GM23248 (cell line): ENCODE results near the gene ANAPC7. TPM values are rescaled to one million over a fixed set of nuclear protein-coding genes. Genes with fewer than 3 reads are reported as not detected.
"Not testable (repeated sequence)": the region's sequence is repeated elsewhere in the genome, so short reads cannot be mapped to it uniquely, and the experiment has no call there.

Source experiments
- DNase-seq: peaks from one replicate; pipeline ENCODE4 v3.0.0-alpha.2; 2015
- H2AFZ ChIP-seq: fragments of 200-600 bp; sonication (generic); 2 replicates; pipeline ENCODE4 v1.6.1; 2016; ENCODE audit warnings: antibody characterized with exemption
- H3F3A ChIP-seq: fragments of 200-600 bp; sonication (generic); 2 replicates; pipeline ENCODE4 v1.6.1; 2016; ENCODE audit warnings: mild to moderate bottlenecking, antibody characterized with exemption, mixed run types; ENCODE audit not compliant: insufficient read depth
- H3K27ac ChIP-seq: fragments of 200-600 bp; sonication (generic); 2 replicates; pipeline ENCODE4 v1.5.1; 2016; ENCODE audit warnings: mild to moderate bottlenecking
- H3K27me3 ChIP-seq: fragments of 200-600 bp; sonication (generic); replicated peaks from 2 replicates; pipeline ENCODE4 v1.6.1; 2016; ENCODE audit warnings: mild to moderate bottlenecking; ENCODE audit not compliant: insufficient read depth
- H3K36me3 ChIP-seq: fragments of 200-600 bp; sonication (generic); 2 replicates; pipeline ENCODE4 v1.6.1; 2016; ENCODE audit warnings: low read depth, mild to moderate bottlenecking
- H3K4me1 ChIP-seq: fragments of 200-600 bp; sonication (generic); 2 replicates; pipeline ENCODE4 v1.6.1; 2016; ENCODE audit warnings: mild to moderate bottlenecking; ENCODE audit not compliant: insufficient read depth
- H3K4me2 ChIP-seq: fragments of 200-600 bp; sonication (generic); one replicate; pipeline ENCODE4 v1.6.1; 2016; ENCODE audit warnings: mild to moderate bottlenecking; ENCODE audit not compliant: unreplicated experiment
- H3K4me3 ChIP-seq: fragments of 200-600 bp; sonication (generic); 2 replicates; pipeline ENCODE4 v1.5.1; 2016; ENCODE audit warnings: mild to moderate bottlenecking
- H3K79me2 ChIP-seq: fragments of 200-600 bp; sonication (generic); 2 replicates; pipeline ENCODE4 v1.6.1; 2016; ENCODE audit warnings: mild to moderate bottlenecking; ENCODE audit not compliant: insufficient read depth
- H3K9ac ChIP-seq: fragments of 200-600 bp; sonication (generic); 2 replicates; pipeline ENCODE4 v1.6.1; 2016; ENCODE audit warnings: mild to moderate bottlenecking
- H3K9me2 ChIP-seq: fragments of 200-600 bp; sonication (generic); 2 replicates; pipeline ENCODE4 v1.6.1; 2016; ENCODE audit warnings: mixed run types, mild to moderate bottlenecking, moderate library complexity; ENCODE audit not compliant: insufficient read depth
- H3K9me3 ChIP-seq: fragments of 200-600 bp; sonication (generic); one replicate; pipeline ENCODE4 v1.6.1; 2017; ENCODE audit warnings: low read depth
- H4K20me1 ChIP-seq: fragments of 200-600 bp; sonication (generic); 2 replicates; pipeline ENCODE4 v1.6.0; 2016; ENCODE audit not compliant: insufficient read depth
- EZH2 ChIP-seq: fragments of 200-600 bp; sonication (generic); IDR thresholded peaks from 2 replicates; pipeline ENCODE4 v1.6.1; 2018; ENCODE audit warnings: antibody characterized with exemption, mild to moderate bottlenecking; ENCODE audit not compliant: insufficient read depth, poor library complexity, severe bottlenecking
- EZH2phosphoT487 ChIP-seq: fragments of 200-600 bp; sonication (generic); IDR thresholded peaks from 2 replicates; pipeline ENCODE4 v1.6.1; 2018; ENCODE audit warnings: antibody characterized with exemption, moderate library complexity, mild to moderate bottlenecking, low read depth; ENCODE audit not compliant: insufficient read depth
- WGBS, 2 experiments: methylation state at CpG; one replicate each; pipeline ENCODE4 v1.1.6; 2015 to 2017; ENCODE audit warnings: low lambda C conversion rate in 2 of 2, low coverage in 1 of 2; ENCODE audit errors: missing lambda C conversion rate in 2 of 2; 5-methylcytosine and 5-hydroxymethylcytosine counted together
- in situ Hi-C: fragments of 300-500 bp; cut with MboI; formaldehyde crosslinking; loops from 2 replicates; pipeline ENCODE4 v1.15.0; 2020
- polyA plus RNA-seq: library from polyadenylated mRNA; unstranded; fragments of >200 nt; fragmentation: Nextera tagmentation; extraction: Ambion mirVana; gene quantifications from 2 replicates; pipeline ENCODE4 v1.2.1, GENCODE V29; 2016
- total RNA-seq: library from RNA; depleted of rRNA; stranded (reverse); fragments of >200 nt; shearing (Covaris generic); gene quantifications from 2 replicates; pipeline ENCODE4 v1.2.3, GENCODE V29; 2014

The ANAPC7 gene
- total and polyA plus RNA-seq, 2 experiments from 2014 or later, result 35.5 to 46.5 TPM

- Histone ChIP-seq H3K4me1 (peaks cover 7% of the 10 kb centered on the region; the same call in 1 of the 2 replicates), H4K20me1 (no peaks in the 10 kb centered on the region), H3K9me3 (no peaks in the 10 kb centered on the region), H3K27me3 (no peaks in the 10 kb centered on the region), H3K9ac (no peak overlapping the region), H3K27ac (no peak overlapping the region), H3K4me2 (no peak overlapping the region), H2AFZ (0 out of 2 replicates have a peak overlapping the region, but pooled peaks have one; percentile 14), H3K9me2 (no peaks in the 10 kb centered on the region), H3K36me3 (no peaks in the 10 kb centered on the region), H3K79me2 (no peaks in the 10 kb centered on the region), H3K4me3 (no peak overlapping the region), H3F3A (0 out of 2 replicates have a peak, but pooled peaks cover 7% of the 10 kb centered on the region)
- in situ Hi-C loops, result loop anchor here (10.0 kb wide), 1 partner anchor 329 kb away; no protein-coding TSS in a partner anchor
- DNase-seq, result no peak
- TF ChIP-seq EZH2phosphoT487 (no peak), EZH2 (no peak)
- WGBS, 2 experiments, result 44 to 57% methylated on average over 3 of the region's 3 CpGs
Measured at GRCh38 chr12:110424237-110424636, 20.7 kb upstream of the ANAPC7 start.

GRCh38 chr12:110421701-110422100 lies 18.2 kb upstream of the ANAPC7 start:
- Histone ChIP-seq H4K20me1 (no peaks in the 10 kb centered on the region), H2AFZ (peak overlapping the region; percentile 45; the same call in 1 of the 2 replicates), H3K4me3 (no peak overlapping the region), H3K9ac (no peak overlapping the region), H3F3A (0 out of 2 replicates have a peak, but pooled peaks cover 7% of the 10 kb centered on the region), H3K27ac (no peak overlapping the region), H3K9me2 (no peaks in the 10 kb centered on the region), H3K9me3 (no peaks in the 10 kb centered on the region), H3K36me3 (no peaks in the 10 kb centered on the region), H3K4me1 (peaks cover 4% of the 10 kb centered on the region; the same call in 1 of the 2 replicates), H3K79me2 (no peaks in the 10 kb centered on the region), H3K4me2 (no peak overlapping the region), H3K27me3 (no peaks in the 10 kb centered on the region)
- DNase-seq, result no peak
- TF ChIP-seq EZH2phosphoT487 (no peak), EZH2 (no peak)
- in situ Hi-C loops, result loop anchor here (10.0 kb wide), 1 partner anchor 327 kb away; no protein-coding TSS in a partner anchor
- 70 to 76% methylated on average over 4 of the region's 4 CpGs for WGBS, 2 experiments

- no peaks in the 10 kb centered on the region for H4K20me1 ChIP-seq
- in situ Hi-C loops, result loop anchor here (10.0 kb wide), 1 partner anchor 326 kb away; no protein-coding TSS in a partner anchor
- H3K4me3 ChIP-seq, result no peak overlapping the region
- H3K27me3 ChIP-seq, result no peaks in the 10 kb centered on the region
- no peak overlapping the region for H3K9ac ChIP-seq
- H3F3A ChIP-seq, result 0 out of 2 replicates have a peak, but pooled peaks cover 2% of the 10 kb centered on the region
- H3K36me3 ChIP-seq, result no peaks in the 10 kb centered on the region
- no peaks in the 10 kb centered on the region for H3K4me1 ChIP-seq
- no peaks in the 10 kb centered on the region for H3K79me2 ChIP-seq
- no peak overlapping the region for H2AFZ ChIP-seq
- DNase-seq, result no peak
- WGBS, 2 experiments, result 67 to 70% methylated on average over 3 of the region's 3 CpGs
- no peak for TF ChIP-seq EZH2phosphoT487
- no peak for TF ChIP-seq EZH2
- H3K9me2 ChIP-seq, result no peaks in the 10 kb centered on the region
- H3K9me3 ChIP-seq, result no peaks in the 10 kb centered on the region
- no peak overlapping the region for H3K4me2 ChIP-seq
- H3K27ac ChIP-seq, result no peak overlapping the region
Measured at GRCh38 chr12:110421159-110421661, 17.7 kb upstream of the ANAPC7 start.

DNA sequence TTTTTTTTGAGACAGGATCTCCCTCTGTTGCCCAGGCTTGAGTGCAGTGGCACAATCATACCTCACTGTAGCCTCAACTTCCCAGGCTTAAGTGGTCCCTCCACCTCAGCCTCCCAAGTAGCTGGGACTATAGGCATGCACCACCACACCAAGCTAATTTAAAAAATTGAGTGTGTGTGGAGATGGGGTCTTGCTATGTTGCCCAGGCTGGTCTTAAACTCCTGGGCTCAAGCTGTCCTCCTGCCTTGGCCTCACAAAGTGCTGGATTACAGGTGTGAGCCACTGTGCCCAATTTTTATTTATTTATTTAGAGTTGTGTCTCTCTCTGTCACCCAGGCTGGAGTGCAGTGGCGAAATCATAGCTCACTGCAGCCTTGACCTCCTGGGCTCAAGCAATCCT lies 17.1 kb upstream of the ANAPC7 start:
- not testable (repeated sequence) for H3K27ac ChIP-seq
- 83 to 95% methylated on average over 1 of the region's 1 CpG for whole genome bisulfite sequencing, 2 experiments
- in situ Hi-C loops, result loop anchor here (10.0 kb wide), 1 partner anchor 326 kb away; no protein-coding TSS in a partner anchor

GRCh38 chr12:110417113-110417512 lies 13.6 kb upstream of the ANAPC7 start:
- H3K36me3 ChIP-seq, H3K27me3 ChIP-seq, H3F3A ChIP-seq, H3K4me3 ChIP-seq, H3K4me1 ChIP-seq, H3K9me2 ChIP-seq, H4K20me1 ChIP-seq, H3K9me3 ChIP-seq, H3K9ac ChIP-seq, H3K27ac ChIP-seq, H2AFZ ChIP-seq, H3K4me2 ChIP-seq, DNase-seq, H3K79me2 ChIP-seq, in situ Hi-C loops: not testable (repeated sequence)
- 94 to 100% methylated on average over 3 of the region's 3 CpGs for whole genome bisulfite sequencing, 2 experiments

More for the DNA sequence above, 17.1 kb upstream of the ANAPC7 start:
- not testable (repeated sequence) for H3K36me3 ChIP-seq, H3F3A ChIP-seq, H3K79me2 ChIP-seq, DNase-seq, H4K20me1 ChIP-seq, H3K9me3 ChIP-seq, H3K4me3 ChIP-seq, H3K9me2 ChIP-seq, H3K4me1 ChIP-seq, H3K27me3 ChIP-seq, H3K4me2 ChIP-seq, H2AFZ ChIP-seq, H3K9ac ChIP-seq

DNA sequence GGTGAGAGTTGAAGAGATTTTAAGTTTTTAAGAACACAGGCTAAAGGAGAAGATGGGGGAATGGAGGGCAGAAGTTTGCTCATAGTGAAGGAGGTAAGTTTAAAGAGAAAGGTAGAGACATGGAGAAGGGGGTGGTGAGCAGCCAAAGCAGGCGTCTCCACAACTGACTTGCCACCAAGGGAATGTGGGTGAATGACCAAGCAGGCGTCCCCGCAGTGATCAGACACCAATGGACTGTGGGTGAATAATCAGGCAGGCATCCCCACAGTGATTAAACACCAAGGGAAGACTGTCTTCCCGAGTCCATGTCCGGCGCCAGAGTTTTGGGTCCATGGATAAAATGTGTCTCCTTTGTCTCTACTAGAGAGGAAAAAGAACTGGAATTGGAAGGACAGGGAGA lies 6.6 kb upstream of the ANAPC7 start:
- H3K36me3 ChIP-seq, H3K79me2 ChIP-seq, H3K9ac ChIP-seq, H3K9me3 ChIP-seq, in situ Hi-C loops, H3K9me2 ChIP-seq, H3F3A ChIP-seq, H3K27me3 ChIP-seq, H3K4me2 ChIP-seq, H4K20me1 ChIP-seq: not testable (repeated sequence)
- Histone ChIP-seq H2AFZ (peak overlapping the region; percentile 71), H3K27ac (peak overlapping the region; percentile 51), H3K4me1 (peaks cover 15% of the 10 kb centered on the region), H3K4me3 (peak overlapping the region; percentile 0; the same call in 1 of the 2 replicates)
- peak; percentile 71 for DNase-seq
- 8 to 17% methylated on average over 6 of the region's 6 CpGs for WGBS, 2 experiments

DNA sequence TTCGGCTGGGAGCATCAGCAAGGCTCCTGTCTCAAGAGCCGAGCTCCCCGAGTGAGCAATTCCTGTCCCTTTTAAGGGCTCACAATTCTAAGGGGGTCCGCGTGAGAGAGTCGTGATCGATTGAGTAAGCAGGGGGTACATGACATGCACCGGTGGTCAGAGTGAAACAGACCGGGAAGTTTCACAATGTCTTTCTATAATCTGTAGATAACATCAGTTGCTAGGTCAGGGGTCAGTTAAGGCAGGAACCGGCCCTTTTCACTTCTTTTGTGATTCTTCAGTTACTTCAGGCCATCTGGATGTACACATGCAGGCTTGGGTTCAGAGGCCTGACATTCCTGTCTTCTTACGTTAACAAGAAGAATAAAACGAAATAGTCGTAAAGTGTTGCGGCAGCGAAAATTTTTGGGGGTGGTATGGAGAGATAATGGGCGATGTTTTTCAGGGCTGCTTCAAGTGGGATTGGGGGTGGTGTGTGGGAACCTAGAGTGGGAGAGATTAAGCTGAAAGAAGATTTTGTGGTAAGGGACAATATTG lies 1.7 kb upstream of the ANAPC7 start:
- in situ Hi-C loops, H3F3A ChIP-seq, H3K27ac ChIP-seq, H3K36me3 ChIP-seq, H3K4me2 ChIP-seq, H3K9me2 ChIP-seq, H4K20me1 ChIP-seq, H3K4me3 ChIP-seq, H3K9ac ChIP-seq, DNase-seq, H3K9me3 ChIP-seq, H3K27me3 ChIP-seq: not testable (repeated sequence)
- Histone ChIP-seq H3K79me2 (peaks cover 30% of the 10 kb centered on the region), H3K4me1 (peaks cover 16% of the 10 kb centered on the region), H2AFZ (0 out of 2 replicates have a peak overlapping the region, but pooled peaks have one; percentile 100)
- 94 to 96% methylated on average over 16 of the region's 16 CpGs for WGBS, 2 experiments
